Sigmoid colon (tissue), 4 donors: ENCODE results near the gene PREX1.

Source experiments
- CTCF ChIP-seq, 4 experiments: fragments of 450-650 bp in 3 of 4; fragments of 200-600 bp in 1 of 4; IDR thresholded peaks; one replicate each; pipeline ENCODE4 v1.5.1; 2016 to 2019; ENCODE audit warnings: antibody characterized with exemption in 4 of 4, mild to moderate bottlenecking in 3 of 4, moderate library complexity in 2 of 4
- EP300 ChIP-seq, 4 donors: sonication (generic); formaldehyde crosslinking; IDR thresholded peaks; one replicate each; pipeline ENCODE4 v1.6.1; 2017; ENCODE audit warnings: antibody characterized with exemption in 4 of 4

- no peak for TF ChIP-seq CTCF (IDR thresholded peaks at IDR 0.05)
- no peak for TF ChIP-seq EP300 (IDR thresholded peaks at IDR 0.05)
These were observed 3.1 kb upstream of the PREX1 start for GRCh38 chr20:48830826-48831318.
